ENCODE data around the gene STARD8.
"Not testable (repeated sequence)": the region's sequence is repeated elsewhere in the genome, so short reads cannot be mapped to it uniquely, and the experiment has no call there.

The STARD8 gene, protein sequence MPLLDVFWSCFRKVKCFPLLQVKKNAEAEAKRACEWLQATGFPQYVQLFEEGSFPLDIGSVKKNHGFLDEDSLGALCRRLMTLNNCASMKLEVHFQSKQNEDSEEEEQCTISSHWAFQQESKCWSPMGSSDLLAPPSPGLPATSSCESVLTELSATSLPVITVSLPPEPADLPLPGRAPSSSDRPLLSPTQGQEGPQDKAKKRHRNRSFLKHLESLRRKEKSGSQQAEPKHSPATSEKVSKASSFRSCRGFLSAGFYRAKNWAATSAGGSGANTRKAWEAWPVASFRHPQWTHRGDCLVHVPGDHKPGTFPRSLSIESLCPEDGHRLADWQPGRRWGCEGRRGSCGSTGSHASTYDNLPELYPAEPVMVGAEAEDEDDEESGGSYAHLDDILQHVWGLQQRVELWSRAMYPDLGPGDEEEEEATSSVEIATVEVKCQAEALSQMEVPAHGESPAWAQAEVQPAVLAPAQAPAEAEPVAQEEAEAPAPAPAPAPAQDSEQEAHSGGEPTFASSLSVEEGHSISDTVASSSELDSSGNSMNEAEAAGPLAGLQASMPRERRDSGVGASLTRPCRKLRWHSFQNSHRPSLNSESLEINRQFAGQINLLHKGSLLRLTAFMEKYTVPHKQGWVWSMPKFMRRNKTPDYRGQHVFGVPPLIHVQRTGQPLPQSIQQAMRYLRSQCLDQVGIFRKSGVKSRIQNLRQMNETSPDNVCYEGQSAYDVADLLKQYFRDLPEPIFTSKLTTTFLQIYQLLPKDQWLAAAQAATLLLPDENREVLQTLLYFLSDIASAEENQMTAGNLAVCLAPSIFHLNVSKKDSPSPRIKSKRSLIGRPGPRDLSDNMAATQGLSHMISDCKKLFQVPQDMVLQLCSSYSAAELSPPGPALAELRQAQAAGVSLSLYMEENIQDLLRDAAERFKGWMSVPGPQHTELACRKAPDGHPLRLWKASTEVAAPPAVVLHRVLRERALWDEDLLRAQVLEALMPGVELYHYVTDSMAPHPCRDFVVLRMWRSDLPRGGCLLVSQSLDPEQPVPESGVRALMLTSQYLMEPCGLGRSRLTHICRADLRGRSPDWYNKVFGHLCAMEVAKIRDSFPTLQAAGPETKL

GRCh38 chrX:68647156-68647957, at the start of gene STARD8:
TSS of gene STARD8 (plus strand) at chrX:68647666. CDS start at chrX:68647883, 217 bp downstream.
- DNase-seq (ENCODE audit: extremely low read depth in 1 of 2, low read depth in 1 of 2), result no peak

DNA sequence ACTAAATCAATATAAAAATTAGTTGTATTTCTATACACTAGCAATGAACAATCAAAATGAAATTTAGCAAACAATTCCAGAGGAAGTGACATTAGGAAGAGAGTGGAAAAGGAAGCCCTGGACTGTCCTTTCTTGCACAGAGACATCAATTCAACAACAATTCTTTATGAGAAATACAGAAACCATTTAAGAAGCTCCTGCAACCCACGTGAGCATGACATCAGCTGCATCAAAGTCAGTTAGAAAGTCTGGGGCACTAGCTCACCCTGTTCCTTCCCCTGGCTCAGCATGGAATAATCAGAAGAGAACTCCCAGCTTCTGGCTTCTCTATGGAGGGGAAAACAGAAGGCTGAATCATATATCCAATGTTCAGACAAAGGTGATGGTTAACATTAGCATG, 48.6 kb upstream of the STARD8 start:
- no peak for DNase-seq (ENCODE audit: extremely low read depth in 1 of 2, low read depth in 1 of 2)

- no peak for DNase-seq (ENCODE audit: extremely low read depth in 1 of 2, low read depth in 1 of 2)
These were observed 48.0 kb upstream of the STARD8 start for GRCh38 chrX:68599256-68600152.

DNA sequence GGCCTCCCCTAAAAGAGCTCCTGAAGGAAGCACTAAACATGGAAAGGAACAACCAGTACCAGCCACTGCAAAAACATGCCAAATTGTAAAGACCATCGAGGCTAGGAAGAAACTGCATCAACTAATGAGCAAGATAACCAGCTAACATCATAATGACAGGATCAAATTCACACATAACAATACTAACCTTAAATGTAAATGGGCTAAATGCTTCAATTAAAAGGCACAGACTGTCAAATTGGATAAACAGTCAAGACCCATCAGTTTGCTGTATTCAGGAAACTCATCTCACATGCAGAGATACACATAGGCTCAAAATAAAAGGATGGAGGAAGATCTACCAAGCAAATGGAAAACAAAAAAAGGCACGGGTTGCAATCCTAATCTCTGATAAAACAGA, 43.2 kb upstream of the STARD8 start:
- DNase-seq (ENCODE audit: extremely low read depth in 1 of 2, low read depth in 1 of 2), result not testable (repeated sequence)

DNA sequence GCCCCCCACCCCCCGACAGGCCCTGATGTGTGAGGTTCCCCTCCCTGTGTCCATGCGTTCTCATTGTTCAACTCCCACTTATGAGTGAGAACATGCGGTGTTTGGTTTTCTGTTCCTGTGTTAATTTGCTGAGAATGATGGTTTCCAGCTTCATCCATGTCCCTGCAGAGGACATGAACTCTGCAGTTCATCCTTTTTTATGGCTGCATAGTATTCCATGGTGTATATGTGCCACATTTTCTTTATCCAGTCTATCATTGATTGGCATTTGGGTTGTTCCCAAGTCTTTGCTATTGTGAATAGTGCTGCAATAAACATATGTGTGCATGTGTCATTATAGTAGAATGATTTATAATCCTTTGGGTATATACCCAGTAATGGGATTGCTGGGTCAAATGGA, 32.7 kb upstream of the STARD8 start:
- DNase-seq (ENCODE audit: extremely low read depth in 1 of 2, low read depth in 1 of 2), result not testable (repeated sequence)

DNA sequence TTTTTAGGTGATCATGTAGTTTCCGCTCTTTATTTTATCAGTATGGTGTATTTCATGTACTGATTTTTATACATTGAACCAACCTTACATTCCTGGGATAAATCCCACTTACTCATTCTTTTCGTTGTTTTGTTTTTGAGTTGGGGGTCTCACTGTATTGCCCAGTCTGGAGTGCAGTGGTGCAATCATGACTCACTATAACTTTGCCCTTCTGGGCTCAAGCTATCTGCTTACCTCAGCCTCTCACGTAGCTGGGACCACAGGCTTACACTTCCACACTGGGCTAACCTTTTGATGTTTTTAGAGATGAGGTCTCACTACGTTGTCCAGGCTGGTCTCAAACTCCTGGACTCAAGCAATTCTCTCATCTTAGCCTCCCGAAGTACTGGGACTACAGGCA, 19.5 kb upstream of the STARD8 start:
- DNase-seq (ENCODE audit: extremely low read depth in 1 of 2, low read depth in 1 of 2), result no peak

- DNase-seq (ENCODE audit: extremely low read depth in 1 of 2, low read depth in 1 of 2), result not testable (repeated sequence)
These were observed 17.5 kb upstream of the STARD8 start for GRCh38 chrX:68629936-68630335.

- no peak for DNase-seq (ENCODE audit: extremely low read depth in 1 of 2, low read depth in 1 of 2)
These were observed 16.1 kb upstream of the STARD8 start for GRCh38 chrX:68631336-68631735.

DNA sequence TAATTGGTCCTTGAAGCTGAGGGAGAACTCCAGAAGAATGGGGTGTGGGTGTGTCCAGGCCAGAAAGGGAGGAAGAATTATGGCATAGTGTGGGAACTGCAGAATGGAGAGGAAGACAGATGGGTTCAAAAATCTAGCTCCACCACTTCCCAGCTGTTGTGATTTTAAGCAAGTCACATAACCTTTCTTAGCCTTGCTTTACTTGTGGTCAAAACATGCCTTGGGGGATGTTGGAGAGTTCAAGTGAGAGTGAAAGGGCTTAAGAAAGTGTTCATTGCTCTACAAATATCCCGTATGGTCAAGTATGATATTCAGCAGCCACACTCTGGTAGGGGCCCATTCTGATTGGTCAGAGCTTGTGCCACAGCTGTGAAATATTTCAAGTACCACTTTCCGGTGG, 15.0 kb upstream of the STARD8 start:
- no peak for DNase-seq (ENCODE audit: extremely low read depth in 1 of 2, low read depth in 1 of 2)

DNA sequence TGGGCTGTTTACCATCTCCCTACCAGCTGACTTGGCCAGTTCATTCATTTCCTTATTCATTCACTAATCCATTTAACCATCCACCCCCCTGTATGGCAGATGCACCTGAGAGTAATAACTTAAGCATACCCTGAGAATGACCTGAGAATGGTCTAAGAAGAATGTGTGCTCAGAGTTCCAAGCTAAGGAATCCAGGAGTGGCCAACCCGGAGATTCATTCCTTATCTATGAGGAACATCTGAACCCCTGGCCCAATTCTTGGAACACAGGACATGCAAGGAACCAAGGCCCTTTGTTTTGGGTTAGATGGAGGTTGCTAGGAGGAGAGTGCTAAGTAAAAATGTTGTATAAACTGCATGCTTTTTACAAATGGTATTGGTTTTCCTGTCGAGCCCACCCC, 13.5 kb upstream of the STARD8 start:
- DNase-seq (ENCODE audit: extremely low read depth in 1 of 2, low read depth in 1 of 2), result no peak

- DNase-seq (ENCODE audit: extremely low read depth in 1 of 2, low read depth in 1 of 2), result no peak
These were observed 12.7 kb upstream of the STARD8 start for GRCh38 chrX:68634649-68635227.

GRCh38 chrX:68640661-68641060, 6.8 kb upstream of the STARD8 start:
- no peak for DNase-seq (ENCODE audit: extremely low read depth in 1 of 2, low read depth in 1 of 2)

GRCh38 chrX:68644861-68645260, 2.6 kb upstream of the STARD8 start:
- DNase-seq (ENCODE audit: extremely low read depth in 1 of 2, low read depth in 1 of 2), result no peak

GRCh38 chrX:68646421-68646820, 1.0 kb upstream of the STARD8 start:
- no peak for DNase-seq (ENCODE audit: extremely low read depth in 1 of 2, low read depth in 1 of 2)

- DNase-seq (ENCODE audit: extremely low read depth in 1 of 2, low read depth in 1 of 2), result no peak
These were observed 1.5 kb downstream of the STARD8 start for GRCh38 chrX:68648960-68649359.

DNA sequence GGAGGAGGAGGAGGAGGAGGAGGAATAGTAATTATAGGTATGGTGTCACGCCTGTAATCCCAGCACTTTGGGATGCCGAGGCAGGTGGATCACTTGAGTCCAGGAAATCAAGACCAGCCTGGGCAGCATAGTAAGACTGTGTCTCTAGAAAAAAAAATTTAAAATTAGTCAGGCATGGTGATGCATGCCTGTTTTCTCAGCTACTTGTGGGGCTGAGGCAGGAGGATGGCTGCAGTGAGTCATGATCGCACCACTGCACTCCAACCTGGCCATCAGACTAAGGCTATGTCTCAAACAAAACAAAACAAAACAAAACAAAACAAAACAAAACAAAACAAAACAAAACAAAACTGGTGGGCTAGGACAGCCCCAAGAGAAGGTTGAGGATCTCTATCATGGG, 3.0 kb downstream of the STARD8 start:
- DNase-seq (ENCODE audit: extremely low read depth in 1 of 2, low read depth in 1 of 2), result no peak

DNA sequence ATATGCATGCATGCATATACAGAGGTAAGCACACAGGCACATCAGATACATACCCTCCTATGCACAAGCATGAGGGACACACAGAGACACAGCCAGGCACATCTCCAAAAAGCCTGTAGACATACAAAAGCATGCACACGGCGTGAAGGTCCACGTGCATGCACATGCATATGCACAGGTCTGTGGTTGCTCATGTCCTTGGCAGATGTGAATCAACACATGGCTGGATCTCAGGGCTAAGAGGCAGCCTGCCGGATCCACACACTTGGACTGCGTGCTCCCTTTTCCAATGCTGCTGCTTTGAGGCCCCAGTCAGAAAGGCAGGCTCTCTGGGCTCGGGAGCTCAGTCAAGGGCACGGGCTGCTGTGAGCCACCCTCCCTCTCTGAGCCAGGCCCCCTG, 3.6 kb downstream of the STARD8 start:
- no peak for DNase-seq (ENCODE audit: extremely low read depth in 1 of 2, low read depth in 1 of 2)

GRCh38 chrX:68652326-68653170, 5.1 kb downstream of the STARD8 start:
- DNase-seq (ENCODE audit: extremely low read depth in 1 of 2, low read depth in 1 of 2), result no peak

All from activated CD8-positive, alpha-beta memory T cell treated with anti-CD3 and anti-CD28 coated beads for 1 hour (primary cell).